Peyer's patch (tissue), 4 donors: ENCODE data around the gene FKBP1A.

ENCODE experiments used
- POLR2A ChIP-seq, 2 donors: fragments of 450-650 bp; IDR thresholded peaks; one replicate each; pipeline ENCODE4 v1.5.1; 2017; ENCODE audit warnings: antibody characterized with exemption in 2 of 2, mild to moderate bottlenecking in 2 of 2, moderate library complexity in 2 of 2
- TF ChIP-seq, protein P1 (sequence below), 6 experiments: fragments of 450-650 bp in 4 of 6; fragments of 200-600 bp in 2 of 6; sonication (generic) in 1 of 6; IDR thresholded peaks; one replicate each; pipeline ENCODE4 v1.5.1; 2017 to 2019; ENCODE audit warnings: antibody characterized with exemption in 6 of 6, mild to moderate bottlenecking in 3 of 6, moderate library complexity in 1 of 6

DNA sequence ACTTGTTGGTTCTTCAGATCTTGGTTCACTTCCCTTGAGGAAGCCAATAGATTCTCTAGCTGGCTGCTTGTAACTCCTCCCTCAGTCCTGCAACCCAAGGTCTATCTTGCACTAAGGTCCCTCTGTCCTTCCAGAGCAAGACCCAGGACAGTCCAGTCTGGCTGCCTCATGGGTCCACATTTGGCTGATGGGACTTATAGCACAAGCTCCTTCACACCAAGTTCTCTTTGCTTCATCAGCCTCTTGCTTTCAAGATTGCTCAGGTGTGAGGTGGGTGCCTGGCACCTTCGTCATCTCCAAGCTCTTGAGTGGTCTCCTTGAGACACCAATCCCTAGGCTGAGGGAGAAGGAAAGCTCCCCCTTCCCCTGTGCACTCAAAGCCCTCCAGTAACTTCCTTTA, 45.5 kb upstream of the FKBP1A start:
- TF ChIP-seq, protein P1, sequence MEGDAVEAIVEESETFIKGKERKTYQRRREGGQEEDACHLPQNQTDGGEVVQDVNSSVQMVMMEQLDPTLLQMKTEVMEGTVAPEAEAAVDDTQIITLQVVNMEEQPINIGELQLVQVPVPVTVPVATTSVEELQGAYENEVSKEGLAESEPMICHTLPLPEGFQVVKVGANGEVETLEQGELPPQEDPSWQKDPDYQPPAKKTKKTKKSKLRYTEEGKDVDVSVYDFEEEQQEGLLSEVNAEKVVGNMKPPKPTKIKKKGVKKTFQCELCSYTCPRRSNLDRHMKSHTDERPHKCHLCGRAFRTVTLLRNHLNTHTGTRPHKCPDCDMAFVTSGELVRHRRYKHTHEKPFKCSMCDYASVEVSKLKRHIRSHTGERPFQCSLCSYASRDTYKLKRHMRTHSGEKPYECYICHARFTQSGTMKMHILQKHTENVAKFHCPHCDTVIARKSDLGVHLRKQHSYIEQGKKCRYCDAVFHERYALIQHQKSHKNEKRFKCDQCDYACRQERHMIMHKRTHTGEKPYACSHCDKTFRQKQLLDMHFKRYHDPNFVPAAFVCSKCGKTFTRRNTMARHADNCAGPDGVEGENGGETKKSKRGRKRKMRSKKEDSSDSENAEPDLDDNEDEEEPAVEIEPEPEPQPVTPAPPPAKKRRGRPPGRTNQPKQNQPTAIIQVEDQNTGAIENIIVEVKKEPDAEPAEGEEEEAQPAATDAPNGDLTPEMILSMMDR (IDR thresholded peaks at IDR 0.05): no peak
- TF ChIP-seq POLR2A (IDR thresholded peaks at IDR 0.05): no peak
